DMS53 (cell line): ENCODE measurements around the gene ANO10.
"Not testable (repeated sequence)": the region's sequence is repeated elsewhere in the genome, so short reads cannot be mapped to it uniquely, and the experiment has no call there.

Source experiments
- DNase-seq: peaks from one replicate; lab custom pipeline; 2025; lab: John Stamatoyannopoulos, UW

The ANO10 gene

DNA sequence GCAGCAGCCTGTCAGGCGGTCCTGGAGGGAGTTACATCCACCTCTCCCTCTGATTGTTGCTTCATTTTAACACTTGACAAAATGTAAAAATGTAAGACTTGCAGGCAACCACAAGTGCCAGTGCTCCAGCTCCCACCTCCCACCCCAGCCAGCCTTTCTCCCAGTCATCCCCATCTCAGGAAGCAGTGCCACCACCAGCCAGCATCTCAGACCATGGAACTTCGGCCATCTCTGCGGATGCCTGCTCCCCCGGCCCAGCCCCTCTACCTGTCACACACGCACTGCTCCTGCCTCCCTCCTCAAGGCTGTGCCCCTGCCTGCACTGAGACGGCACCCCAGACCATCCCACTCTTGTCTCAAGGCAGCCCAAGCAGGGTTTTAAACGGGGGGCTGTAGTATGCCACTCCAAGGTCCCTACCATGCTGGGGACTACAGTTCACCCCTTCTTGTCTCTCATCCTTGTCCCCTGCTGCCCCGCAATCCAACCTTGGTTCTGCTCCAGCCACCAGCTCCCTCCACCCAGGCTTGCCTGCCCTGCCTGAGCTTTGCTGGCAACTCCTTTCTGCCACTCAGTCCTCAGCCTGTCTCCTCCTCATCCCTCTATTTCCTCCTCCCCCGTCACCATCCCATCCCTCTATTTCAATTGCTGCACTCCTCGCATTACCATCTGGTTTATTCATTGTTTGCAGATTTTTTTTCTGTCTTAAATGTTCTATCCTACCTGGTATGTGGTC lies 249.6 kb downstream of the ANO10 start:
- no peak for DNase-seq

DNA sequence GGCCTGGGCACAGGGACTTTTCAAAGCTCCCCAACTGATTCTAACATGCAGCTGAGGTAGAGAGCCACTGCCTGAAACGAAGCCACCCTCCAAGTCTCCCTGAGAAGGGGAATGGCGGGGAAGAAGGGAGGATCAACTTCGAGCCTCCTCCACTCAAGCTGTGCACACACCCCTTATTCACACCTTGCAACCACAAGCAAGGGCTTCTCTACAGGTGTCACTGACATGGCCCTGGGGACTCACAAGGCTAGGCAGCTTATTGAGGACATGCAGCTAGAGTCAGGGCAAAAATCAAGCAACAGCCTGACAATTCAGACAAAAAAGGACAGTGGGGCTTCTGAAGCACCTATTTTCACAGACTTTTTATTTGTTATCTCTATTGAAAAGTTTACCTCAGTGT lies 250.3 kb downstream of the ANO10 start:
- DNase-seq: no peak

- DNase-seq: no peak
Measured at GRCh38 chr3:43370293-43370980, 251.4 kb downstream of the ANO10 start.

- no peak for DNase-seq
Measured at GRCh38 chr3:43369404-43370292, 252.2 kb downstream of the ANO10 start.

DNA sequence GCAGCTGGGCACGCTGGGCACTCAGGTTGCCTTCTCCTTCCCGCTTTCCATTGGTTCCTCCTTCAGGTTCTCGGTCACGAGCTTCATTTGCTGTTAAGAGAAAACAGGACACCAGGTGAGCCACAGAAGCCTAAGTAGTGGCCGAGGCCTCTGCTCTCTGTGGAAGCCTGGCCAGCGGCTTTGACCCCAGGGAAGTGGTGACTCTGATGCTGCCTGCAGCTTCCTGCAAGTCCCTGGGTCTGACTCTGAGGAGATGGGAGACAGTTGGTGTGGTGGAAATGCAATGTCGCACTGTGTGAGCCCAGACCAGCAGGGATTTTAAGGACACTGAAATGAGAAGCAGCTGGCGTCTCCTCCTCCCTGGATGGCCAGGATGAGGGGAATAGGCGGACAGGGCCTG lies 254.9 kb downstream of the ANO10 start:
- no peak for DNase-seq

DNA sequence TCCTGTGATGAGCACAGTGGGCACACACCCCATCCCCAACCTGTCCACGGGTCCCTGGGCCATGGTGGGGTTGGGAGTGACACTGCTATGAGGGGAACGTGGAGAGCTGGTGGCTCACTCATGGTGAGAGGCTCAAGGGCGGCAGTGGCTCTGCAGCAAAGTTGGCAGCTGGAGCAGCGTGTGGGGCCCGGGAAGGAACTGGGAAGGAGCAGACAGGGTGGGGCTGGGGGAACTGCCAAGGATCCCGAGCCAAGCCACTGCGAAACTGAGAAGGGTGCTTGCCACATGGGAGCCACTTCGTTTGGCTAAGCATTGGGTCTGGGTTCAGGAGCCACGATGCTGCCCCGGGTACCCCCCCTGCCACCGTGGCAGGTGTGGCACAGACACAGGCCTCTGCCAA lies 255.3 kb downstream of the ANO10 start:
- DNase-seq: no peak

- no peak for DNase-seq
Measured at GRCh38 chr3:43365601-43366305, 256.1 kb downstream of the ANO10 start.

- DNase-seq: no peak
Measured at GRCh38 chr3:43364926-43365325, 256.9 kb downstream of the ANO10 start.

DNA sequence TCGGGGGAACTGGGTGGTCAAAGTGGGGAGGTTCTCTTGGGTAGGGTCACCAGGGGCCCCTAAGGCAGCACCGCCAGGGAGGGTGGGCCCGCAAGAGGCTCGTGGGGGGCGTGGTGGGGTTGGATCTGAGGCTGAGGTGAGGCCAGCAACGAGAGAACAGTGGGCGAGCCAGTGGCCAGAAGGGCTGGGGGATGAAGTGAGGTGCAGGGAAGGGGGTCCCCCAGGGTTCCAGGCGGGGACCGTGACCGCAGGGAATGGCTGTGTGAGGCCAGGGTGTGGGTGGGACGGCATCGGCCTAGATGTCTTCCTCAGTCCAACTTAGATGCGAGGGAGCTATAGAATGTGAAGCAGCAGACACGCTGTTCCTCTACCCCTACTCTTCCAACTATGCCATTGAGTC lies 257.3 kb downstream of the ANO10 start:
- DNase-seq: no peak

DNA sequence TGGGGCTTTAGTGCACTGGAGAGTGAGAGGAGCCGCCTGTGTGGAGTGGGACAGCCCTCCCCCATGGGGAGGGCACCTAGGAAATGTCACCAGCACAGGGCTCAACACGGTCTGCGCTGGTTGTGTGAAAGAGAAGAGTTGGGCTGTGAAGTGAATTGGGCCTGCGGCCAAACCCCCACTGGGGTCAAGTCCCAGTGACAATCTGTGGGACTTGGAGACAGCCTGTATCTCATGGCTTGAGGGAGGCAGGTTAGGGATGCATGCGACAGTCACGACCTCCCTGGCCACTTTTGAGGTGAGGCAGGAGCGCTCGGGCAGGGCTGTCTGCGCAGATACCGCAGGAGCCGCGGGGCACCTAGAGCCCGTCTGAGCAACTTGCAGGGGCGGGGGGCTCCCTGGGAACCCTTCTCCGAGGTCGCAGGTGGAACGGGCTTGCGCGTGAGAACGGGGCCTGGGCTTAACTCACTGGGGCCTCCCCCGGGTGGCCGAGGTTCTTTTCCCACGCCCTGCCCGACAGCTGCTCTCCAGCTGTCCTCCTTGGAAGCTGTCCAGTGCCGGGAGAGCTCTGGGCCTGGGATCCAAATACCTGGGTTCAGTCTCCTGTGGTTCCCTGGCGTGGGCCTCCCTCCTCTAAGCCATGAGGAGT lies 258.1 kb downstream of the ANO10 start:
- no peak for DNase-seq

DNA sequence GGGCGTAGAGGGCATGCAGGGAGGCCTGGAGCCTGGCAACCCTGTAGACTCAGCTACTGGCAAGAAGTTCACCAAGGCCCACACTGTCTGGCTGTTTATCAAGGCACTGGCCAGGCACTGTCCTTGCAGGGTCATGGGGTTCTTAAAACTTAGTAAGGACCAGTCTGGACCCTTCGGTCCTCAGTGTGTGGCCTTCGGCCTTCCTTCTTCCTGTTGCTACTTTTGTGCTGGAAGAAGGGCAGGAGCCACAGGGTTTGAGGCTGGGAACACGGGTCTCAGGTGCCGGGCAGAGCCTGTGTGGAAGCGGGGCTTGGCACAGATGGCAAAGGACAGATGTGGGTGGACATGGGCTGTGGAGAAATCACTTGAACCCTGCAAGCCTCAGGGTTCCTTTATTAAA lies 258.9 kb downstream of the ANO10 start:
- DNase-seq: no peak

DNA sequence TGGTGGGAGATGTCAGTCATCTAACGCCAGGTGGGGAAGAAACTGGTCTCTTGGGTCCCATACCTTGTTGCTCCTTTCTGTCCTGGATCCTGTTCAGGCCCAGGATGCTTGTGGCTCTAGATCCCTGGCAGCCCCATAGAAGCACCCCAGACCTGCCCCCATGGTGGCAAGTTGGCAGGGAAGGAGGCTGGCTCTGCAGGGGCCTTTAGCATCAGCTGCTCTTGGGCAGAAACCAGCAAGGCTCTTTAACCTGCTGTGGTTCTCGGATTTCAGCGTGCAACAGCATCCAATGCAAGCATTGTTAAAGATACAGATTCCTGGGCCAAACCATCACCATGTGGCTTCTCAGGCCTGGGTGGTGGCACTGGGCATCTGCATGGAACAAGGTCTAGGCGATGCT lies 259.6 kb downstream of the ANO10 start:
- no peak for DNase-seq

DNA sequence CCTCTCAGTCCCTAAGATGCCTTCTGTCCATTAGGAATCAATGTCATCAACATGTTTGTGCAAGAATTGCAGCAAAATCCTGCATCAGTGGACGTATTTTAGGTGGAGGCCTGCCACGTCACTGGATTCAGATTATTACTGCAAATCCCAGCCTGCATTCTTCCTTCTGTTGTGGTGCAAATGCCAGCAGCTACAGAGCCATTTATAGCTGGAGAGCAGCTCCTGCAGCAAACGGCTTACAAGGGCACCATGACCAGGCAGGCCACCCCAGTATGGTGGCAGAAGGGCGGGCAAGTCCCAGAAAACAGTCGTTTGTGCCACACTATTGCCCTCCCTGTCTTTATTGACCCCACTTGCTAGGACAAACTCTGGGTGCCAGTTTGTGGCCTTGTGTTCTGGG lies 260.7 kb downstream of the ANO10 start:
- DNase-seq: no peak

DNA sequence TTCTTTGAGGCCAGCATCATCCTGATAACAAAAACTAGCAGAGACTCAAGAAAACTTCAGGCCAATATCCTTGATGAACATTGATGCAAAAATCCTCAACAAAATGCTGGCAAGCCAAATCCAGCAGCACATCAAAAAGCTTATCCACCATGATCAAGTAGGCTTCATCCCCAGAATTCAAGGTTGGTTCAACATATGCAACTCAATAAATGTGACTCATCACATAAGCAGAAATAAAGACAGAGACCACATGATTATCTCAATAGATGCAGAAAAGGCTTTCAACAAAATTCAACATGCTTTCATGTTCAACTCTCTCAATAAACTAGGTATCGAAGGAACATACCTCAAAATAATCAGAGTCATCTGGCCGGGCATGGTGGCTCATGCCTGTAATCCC lies 265.8 kb downstream of the ANO10 start:
- not testable (repeated sequence) for DNase-seq

DNA sequence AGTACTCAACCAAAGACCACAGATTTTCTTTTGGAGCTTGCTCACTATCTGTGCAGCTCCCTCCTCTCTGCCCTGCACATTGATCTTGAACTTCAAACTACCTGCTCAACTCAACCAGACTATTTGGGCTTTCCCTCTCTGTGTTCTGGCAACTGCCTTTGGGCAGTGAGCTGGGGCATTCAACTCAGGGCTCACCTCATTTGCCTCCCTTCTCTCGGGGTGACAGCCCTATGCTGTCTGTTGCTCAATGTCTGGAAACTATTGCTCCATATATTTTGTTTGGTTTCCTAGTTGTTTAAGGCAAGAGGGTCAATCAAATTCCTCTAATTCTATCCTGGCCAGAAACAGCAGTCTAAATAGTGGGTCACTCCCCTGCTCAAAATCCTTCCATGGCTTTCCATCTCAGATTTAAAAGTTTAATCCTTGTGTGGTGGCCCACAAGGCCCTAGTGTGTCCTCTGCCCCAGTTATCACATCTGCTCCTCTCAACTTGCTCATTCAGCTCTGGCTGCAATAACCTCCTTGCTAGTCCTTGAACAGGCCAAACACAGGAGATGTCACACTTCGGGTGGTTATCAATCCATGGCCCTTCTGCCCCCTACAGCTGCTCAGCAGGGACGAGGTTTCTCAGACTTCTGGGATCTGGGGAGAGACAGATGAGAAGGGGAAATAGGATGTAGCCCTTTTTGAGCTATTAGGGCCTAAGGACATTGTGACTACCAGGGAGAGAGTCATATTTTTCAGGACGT lies 267.7 kb downstream of the ANO10 start:
- no peak for DNase-seq

- DNase-seq: no peak
Measured at GRCh38 chr3:43353393-43353792, 268.4 kb downstream of the ANO10 start.

- DNase-seq: no peak
Measured at GRCh38 chr3:43349716-43350115, 272.1 kb downstream of the ANO10 start.

DNA sequence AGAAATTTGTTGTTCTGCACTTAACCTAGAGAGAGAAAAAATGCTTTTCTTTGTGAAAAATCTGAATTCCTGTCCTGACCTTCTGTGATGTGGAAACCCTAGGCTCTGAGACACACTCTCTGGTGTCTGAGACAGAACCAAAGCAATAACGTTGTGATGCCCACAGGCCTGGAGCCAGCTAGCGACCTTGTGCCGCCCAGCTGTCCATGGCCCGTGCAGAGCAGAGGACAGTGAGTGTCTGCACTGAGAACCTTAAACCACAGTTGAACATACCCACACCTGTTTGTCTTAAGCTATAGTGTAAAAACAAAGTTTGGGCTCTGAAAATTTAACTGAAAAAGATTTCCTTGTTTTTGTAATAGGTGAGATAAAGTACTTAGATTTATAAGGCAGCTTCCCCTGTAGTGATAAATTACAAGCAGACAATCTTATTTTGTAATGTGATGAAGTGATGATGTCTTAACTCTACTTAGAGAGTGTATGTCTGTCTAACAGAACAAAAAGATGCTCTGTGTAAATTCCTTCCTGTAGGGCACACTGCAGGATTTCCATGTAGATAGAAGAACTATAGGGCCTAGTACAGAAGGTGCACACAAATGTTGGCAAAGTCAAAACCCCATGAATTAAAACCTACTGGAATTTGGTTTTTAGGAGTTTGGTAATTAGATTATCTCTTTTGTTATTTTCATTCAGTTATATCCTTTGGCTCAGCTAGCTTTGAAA lies 272.8 kb downstream of the ANO10 start:
- DNase-seq: no peak

- no peak for DNase-seq
Measured at GRCh38 chr3:43348350-43348749, 273.5 kb downstream of the ANO10 start.

- DNase-seq: no peak
Measured at GRCh38 chr3:43347774-43348173, 274.0 kb downstream of the ANO10 start.
